Stimulated activated CD4-positive, alpha-beta T cell treated with anti-CD3 and anti-CD28 coated beads, TNF-alpha, amount 100 ng/mL, for 1 hour (primary cell): Measurements from ENCODE around the gene CACNA1G.

Source experiments
- DNase-seq, 3 donors: peaks; one replicate each; pipeline ENCODE4 v3.0.0-alpha.2; 2020; ENCODE audit warnings: low read depth in 3 of 3, low spot score in 1 of 3

The CACNA1G gene

GRCh38 chr17:50560185-50560824 lies at the start of gene CACNA1G:
TSS of gene CACNA1G (plus strand) at chr17:50560715. CDS start at chr17:50561460, 745 bp downstream.
- DNase-seq = peak; percentile 60 to 85 (median 72)

- peak in 1 of 3 donors; percentile 28 for DNase-seq
These were observed 49.5 kb upstream of the CACNA1G start for GRCh38 chr17:50511058-50511457.

GRCh38 chr17:50513495-50513894 lies 47.0 kb upstream of the CACNA1G start:
- no peak for DNase-seq

- DNase-seq = no peak
These were observed 46.1 kb upstream of the CACNA1G start for GRCh38 chr17:50514388-50514787.

DNA sequence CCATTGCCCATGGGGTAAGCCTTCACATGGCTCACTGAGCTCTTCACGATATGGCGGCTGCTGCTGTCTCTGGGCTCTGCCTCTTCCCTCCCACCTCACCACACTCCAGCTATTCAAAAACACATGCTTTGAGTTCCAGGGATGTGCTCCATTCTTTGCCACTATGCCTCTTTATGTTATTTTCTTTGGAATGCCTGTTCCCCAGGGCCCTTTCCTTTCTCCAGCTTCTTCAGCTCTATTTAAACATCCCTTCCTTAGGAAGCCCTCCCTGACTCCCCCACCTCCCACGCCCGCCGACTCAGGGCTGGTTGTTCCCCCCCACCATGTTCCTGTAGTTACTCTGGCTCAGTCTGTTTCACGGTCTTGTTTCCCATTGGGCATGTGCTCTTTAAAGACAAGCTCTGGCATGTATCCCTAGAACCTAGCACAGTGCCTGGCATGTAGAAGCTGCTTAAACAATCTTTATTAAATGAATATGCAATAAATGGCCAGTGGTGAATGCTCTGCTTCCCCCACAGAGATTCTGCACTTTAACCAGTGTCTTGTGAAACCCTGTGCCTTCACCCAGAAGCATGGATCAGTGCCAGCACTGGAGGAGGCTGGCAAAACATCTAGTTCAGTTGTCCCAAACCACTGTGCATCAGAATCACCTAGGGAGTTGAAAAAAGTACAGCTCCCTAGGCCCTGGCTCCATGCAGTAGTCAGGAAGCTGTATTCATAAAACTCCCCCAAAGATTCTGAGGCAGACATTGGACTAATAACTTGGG lies 45.4 kb upstream of the CACNA1G start:
- DNase-seq = no peak

- no peak for DNase-seq
These were observed 43.5 kb upstream of the CACNA1G start for GRCh38 chr17:50517011-50517410.

DNA sequence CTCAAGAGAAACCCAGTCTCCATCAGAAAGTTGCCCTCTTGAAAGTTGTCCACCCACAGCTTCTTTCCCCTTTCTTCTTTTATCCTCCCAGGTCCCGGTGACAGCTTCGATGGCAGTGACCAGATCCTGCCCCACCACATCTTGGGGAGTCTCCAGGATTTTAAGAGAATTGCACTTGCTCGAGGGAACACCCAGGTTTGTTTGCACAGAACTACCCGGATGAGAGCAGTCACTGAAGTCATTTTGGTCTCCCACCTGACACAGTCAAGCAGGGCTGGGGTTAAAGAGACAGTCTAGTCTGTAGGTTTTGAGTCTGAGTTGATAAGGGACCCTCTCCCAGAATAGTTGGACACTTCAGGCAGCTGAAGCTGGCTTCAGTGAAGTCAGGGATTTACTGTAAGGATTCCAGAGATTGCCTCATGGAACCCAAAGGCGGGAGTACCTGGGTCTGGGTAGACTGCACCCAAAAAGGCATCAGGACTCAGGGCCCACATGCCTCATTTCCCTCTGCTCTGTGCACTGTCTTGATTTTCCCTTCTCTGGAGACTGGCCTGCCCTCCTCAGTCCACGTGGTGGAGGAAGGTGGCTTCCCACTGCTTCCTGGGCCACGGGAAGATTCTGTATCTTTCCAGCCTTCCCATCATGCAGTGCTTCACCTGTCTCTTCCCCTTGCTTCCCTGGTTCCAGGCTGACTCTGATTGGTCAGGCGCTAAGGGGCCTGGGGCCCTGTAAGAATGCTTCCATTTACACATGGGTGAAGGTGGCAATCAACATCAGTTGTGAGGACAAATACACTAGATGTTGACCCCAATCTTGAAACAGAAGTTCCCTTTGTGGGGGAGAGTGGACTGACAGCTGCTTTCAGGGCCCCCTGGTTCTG lies 42.8 kb upstream of the CACNA1G start:
- DNase-seq = no peak

GRCh38 chr17:50518384-50519023 lies 42.0 kb upstream of the CACNA1G start:
- DNase-seq = no peak

GRCh38 chr17:50519141-50519834 lies 41.2 kb upstream of the CACNA1G start:
- DNase-seq = no peak

GRCh38 chr17:50520483-50520882 lies 40.0 kb upstream of the CACNA1G start:
- DNase-seq = no peak

DNA sequence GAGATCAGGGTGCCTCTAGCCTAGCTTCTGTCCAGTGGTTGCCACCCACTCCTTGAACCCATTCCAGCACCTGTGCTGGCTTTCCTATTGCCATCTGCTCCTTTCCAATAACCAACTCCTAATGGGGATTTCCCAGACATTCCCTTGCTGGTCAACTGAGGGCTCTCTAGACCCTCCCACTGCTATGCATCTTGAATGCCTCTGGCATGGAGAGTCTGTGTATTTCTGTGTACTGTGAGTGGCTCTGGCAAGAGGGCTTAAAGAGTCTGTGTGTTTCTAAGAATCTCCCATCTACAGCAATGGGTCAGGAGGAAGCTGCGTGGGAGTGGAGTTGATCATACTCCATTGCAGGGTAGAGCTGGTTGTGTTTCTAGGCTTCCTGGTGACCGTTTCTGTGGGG lies 39.0 kb upstream of the CACNA1G start:
- no peak for DNase-seq

GRCh38 chr17:50522766-50523165 lies 37.7 kb upstream of the CACNA1G start:
- DNase-seq = no peak

DNA sequence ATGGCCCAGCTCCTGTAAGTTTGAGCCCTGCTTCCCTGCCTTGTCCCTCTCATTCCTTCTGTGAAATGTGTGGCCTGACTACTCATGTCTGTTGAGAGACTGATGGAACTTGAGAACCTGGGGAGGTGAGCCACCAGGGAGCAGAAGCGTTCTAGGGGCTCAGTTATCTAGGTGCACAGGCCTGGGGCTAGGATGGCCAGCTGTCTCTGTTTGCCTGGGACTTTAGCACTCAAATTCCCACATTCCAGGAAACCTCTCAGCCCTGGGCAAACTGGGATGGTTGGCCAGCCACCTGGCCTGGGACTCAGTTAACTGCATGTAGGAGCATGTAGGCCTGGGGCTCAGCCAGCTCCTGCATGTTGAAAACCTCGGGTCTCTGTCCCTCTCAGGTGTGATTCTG lies 37.3 kb upstream of the CACNA1G start:
- no peak for DNase-seq

GRCh38 chr17:50524838-50525237 lies 35.7 kb upstream of the CACNA1G start:
- DNase-seq = no peak

- no peak for DNase-seq
These were observed 33.3 kb upstream of the CACNA1G start for GRCh38 chr17:50527155-50527762.

- no peak for DNase-seq
These were observed 32.5 kb upstream of the CACNA1G start for GRCh38 chr17:50527949-50528474.

- no peak for DNase-seq
These were observed 30.7 kb upstream of the CACNA1G start for GRCh38 chr17:50529849-50530248.

GRCh38 chr17:50531428-50532025 lies 29.0 kb upstream of the CACNA1G start:
- no peak for DNase-seq

DNA sequence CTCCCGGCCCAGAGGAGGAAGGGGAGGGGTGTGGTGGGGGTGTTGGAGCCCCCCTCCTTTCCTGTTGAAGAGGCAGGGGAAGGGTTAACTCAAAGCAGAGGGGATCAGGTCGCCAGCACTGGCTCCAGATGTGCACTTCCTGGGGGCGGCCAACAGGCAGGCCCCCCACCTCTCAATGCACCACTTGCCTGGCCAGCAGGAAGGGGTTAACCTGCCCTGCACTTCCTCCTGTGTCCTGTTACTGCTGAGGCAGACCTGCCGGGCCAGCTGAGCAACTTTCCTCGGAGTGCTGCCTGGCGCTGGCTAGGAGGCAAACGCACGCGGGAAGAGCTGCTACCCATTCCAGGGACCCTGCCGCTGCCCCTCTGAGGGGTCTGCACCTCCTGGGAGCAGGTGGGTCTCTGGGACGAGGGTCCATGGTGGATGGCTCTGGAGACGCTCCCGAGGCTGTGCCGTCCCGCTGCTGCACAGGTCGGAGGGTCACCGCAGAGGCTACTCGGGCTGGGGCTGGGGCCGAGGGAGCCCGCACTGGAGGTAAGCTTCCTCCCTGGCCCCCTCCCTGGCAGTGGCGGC lies 28.0 kb upstream of the CACNA1G start, which contains the start of gene EPN3:
Gene EPN3 (plus strand): TSS at position 284 of the 573 bp plus-strand sequence. CDS start 3,822 bp downstream, outside the sequence.
- DNase-seq = no peak
